Measurements from ENCODE around the gene ZNF320. TPM values are rescaled to one million over a fixed set of nuclear protein-coding genes. Genes with fewer than 3 reads are reported as not detected.
"Not testable (repeated sequence)": the region's sequence is repeated elsewhere in the genome, so short reads cannot be mapped to it uniquely, and the experiment has no call there.

Gene ZNF320
- total and polyA plus RNA-seq, 2 donors (not counting 1 experiment from before 2014, with no cell fraction given): 3.6 to 19.7 TPM

DNA sequence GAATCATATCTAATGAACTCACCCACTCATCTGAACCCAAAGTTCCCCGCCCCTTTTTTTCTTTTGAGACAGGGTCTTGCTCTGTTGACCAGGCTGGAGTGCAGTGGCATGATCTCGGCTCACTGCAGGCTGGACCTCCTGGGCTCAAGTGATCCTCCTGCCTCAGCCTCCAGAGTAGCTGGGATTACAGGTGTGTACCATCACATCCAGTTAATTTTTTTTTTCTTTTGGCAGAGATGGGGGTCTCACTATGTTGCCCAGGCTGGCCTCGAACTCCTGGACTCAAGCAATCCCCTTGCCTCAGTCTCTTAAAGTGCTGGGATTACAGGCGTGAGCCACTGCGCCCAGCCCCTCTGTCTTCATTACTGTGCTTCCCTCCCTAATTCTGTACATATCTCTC lies 43.5 kb upstream of the ZNF320 start:
- H3K4me3 ChIP-seq (replicated peaks in 1 of 4; ENCODE audit: control extremely low read depth in 1 of 4, insufficient read depth in 1 of 4, low read depth in 3 of 4, low read length in 4 of 4); H3K9me3 ChIP-seq (ENCODE audit: control insufficient read depth, insufficient read depth, low read depth, low read length); H3K27ac ChIP-seq (ENCODE audit: insufficient read depth, low read length); H3K4me2 ChIP-seq (ENCODE audit: extremely low read depth, insufficient read depth, low read length); H2AFZ ChIP-seq (ENCODE audit: low read length); H4K20me1 ChIP-seq (ENCODE audit: control insufficient read depth, extremely low read depth, insufficient read depth, low read length); DNase-seq (ENCODE audit: low read depth in 2 of 2); H3K27me3 ChIP-seq (ENCODE audit: control insufficient read depth, insufficient read depth, low read length); H3K9ac ChIP-seq (ENCODE audit: insufficient read depth, low read length); H3K4me1 ChIP-seq (ENCODE audit: control insufficient read depth, extremely low read depth, insufficient read depth, low read length); H3K79me2 ChIP-seq (ENCODE audit: control insufficient read depth, insufficient read depth, low read length); H3K36me3 ChIP-seq (ENCODE audit: control insufficient read depth, insufficient read depth, low read length): not testable (repeated sequence)

DNA sequence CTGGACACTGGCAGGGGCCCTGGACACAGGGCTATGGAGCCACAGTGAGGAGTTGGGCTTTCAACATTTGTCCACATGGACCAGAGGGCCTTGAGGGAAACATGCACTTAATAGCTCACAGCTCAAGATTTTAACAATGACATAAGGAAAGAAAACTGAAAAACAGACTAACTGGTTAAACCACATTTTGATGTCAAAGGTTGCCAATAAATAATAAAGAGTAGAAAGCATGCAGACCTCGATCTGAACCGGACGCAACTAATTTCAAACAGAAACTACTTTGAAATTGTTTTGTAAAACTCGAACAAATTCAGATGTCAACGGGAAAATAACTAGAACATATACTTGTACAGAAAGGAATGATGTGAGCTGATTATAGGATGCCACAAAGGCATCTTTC lies 41.3 kb upstream of the ZNF320 start:
- H2AFZ ChIP-seq (ENCODE audit: low read length): no peak overlapping the region
- H3K27ac ChIP-seq (ENCODE audit: insufficient read depth, low read length): no peak overlapping the region
- no peak overlapping the region for H3K4me3 ChIP-seq (replicated peaks in 1 of 4; ENCODE audit: control extremely low read depth in 1 of 4, insufficient read depth in 1 of 4, low read depth in 3 of 4, low read length in 4 of 4)
- peaks cover 2% of the 10 kb centered on the region for H3K4me1 ChIP-seq (ENCODE audit: control insufficient read depth, extremely low read depth, insufficient read depth, low read length)
- TF ChIP-seq, protein P1, sequence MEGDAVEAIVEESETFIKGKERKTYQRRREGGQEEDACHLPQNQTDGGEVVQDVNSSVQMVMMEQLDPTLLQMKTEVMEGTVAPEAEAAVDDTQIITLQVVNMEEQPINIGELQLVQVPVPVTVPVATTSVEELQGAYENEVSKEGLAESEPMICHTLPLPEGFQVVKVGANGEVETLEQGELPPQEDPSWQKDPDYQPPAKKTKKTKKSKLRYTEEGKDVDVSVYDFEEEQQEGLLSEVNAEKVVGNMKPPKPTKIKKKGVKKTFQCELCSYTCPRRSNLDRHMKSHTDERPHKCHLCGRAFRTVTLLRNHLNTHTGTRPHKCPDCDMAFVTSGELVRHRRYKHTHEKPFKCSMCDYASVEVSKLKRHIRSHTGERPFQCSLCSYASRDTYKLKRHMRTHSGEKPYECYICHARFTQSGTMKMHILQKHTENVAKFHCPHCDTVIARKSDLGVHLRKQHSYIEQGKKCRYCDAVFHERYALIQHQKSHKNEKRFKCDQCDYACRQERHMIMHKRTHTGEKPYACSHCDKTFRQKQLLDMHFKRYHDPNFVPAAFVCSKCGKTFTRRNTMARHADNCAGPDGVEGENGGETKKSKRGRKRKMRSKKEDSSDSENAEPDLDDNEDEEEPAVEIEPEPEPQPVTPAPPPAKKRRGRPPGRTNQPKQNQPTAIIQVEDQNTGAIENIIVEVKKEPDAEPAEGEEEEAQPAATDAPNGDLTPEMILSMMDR (conservative IDR thresholded peaks at IDR 0.05 in 1 of 2, IDR thresholded peaks at IDR 0.05 in 1 of 2; ENCODE audit: low read depth in 1 of 2, low read length in 2 of 2): no peak
- TF ChIP-seq EZH2 (IDR thresholded peaks at IDR 0.05; ENCODE audit: low read length, missing control alignments): no peak
- no peak for DNase-seq (ENCODE audit: low read depth in 2 of 2)
- no peak overlapping the region for H3K4me2 ChIP-seq (ENCODE audit: extremely low read depth, insufficient read depth, low read length)
- H3K27me3 ChIP-seq (ENCODE audit: control insufficient read depth, insufficient read depth, low read length): no peaks in the 10 kb centered on the region
- H3K79me2 ChIP-seq (ENCODE audit: control insufficient read depth, insufficient read depth, low read length): no peaks in the 10 kb centered on the region
- H3K9ac ChIP-seq (ENCODE audit: insufficient read depth, low read length): no peak overlapping the region
- no peaks in the 10 kb centered on the region for H4K20me1 ChIP-seq (ENCODE audit: control insufficient read depth, extremely low read depth, insufficient read depth, low read length)
- H3K36me3 ChIP-seq (ENCODE audit: control insufficient read depth, insufficient read depth, low read length): no peaks in the 10 kb centered on the region
- no peaks in the 10 kb centered on the region for H3K9me3 ChIP-seq (ENCODE audit: control insufficient read depth, insufficient read depth, low read depth, low read length)

DNA sequence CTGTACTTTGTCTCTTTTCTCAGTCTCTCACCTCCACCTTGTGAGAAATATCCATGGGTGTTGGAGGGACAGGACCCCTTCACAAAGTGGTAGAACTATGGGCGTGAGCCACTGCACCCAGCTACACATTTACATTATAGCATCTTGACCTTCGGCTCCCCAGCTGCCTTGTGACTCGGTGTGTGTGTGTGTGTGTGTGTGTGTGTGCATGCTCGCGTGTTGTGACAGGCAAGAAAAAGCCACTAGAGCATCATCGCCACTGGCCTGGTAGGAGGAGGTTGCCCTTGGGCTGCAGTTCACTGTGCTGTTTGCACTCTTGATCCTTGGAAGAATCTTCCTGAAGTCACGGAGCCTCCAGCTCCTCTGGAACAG lies 39.5 kb upstream of the ZNF320 start:
- Histone ChIP-seq H3K79me2 (ENCODE audit: control insufficient read depth, insufficient read depth, low read length) (no peaks in the 10 kb centered on the region), H2AFZ (ENCODE audit: low read length) (no peak overlapping the region), H3K4me3 (replicated peaks in 1 of 4; ENCODE audit: control extremely low read depth in 1 of 4, insufficient read depth in 1 of 4, low read depth in 3 of 4, low read length in 4 of 4) (no peak overlapping the region), H3K4me1 (ENCODE audit: control insufficient read depth, extremely low read depth, insufficient read depth, low read length) (no peaks in the 10 kb centered on the region), H3K9me3 (ENCODE audit: control insufficient read depth, insufficient read depth, low read depth, low read length) (no peaks in the 10 kb centered on the region), H3K27ac (ENCODE audit: insufficient read depth, low read length) (no peak overlapping the region), H4K20me1 (ENCODE audit: control insufficient read depth, extremely low read depth, insufficient read depth, low read length) (no peaks in the 10 kb centered on the region), H3K9ac (ENCODE audit: insufficient read depth, low read length) (no peak overlapping the region), H3K27me3 (ENCODE audit: control insufficient read depth, insufficient read depth, low read length) (no peaks in the 10 kb centered on the region), H3K4me2 (ENCODE audit: extremely low read depth, insufficient read depth, low read length) (no peak overlapping the region), H3K36me3 (ENCODE audit: control insufficient read depth, insufficient read depth, low read length) (no peaks in the 10 kb centered on the region)
- no peak for DNase-seq (ENCODE audit: low read depth in 2 of 2)
- TF ChIP-seq, protein P1 (conservative IDR thresholded peaks at IDR 0.05 in 1 of 2, IDR thresholded peaks at IDR 0.05 in 1 of 2; ENCODE audit: low read depth in 1 of 2, low read length in 2 of 2): no peak
